ENCODE results near the gene SPATA2.
"Not testable (repeated sequence)": the region's sequence is repeated elsewhere in the genome, so short reads cannot be mapped to it uniquely, and the experiment has no call there.

SPATA2 gene

GRCh38 chr20:49915380-49916145 lies at the start of gene SPATA2:
TSS of gene SPATA2 (minus strand) at chr20:49915529. CDS start at chr20:49908490, 7,039 bp downstream.
- peak; percentile 91 for DNase-seq

GRCh38 chr20:49961413-49961812 lies 46.1 kb upstream of the SPATA2 start:
- DNase-seq = no peak

- not testable (repeated sequence) for DNase-seq
Measured at GRCh38 chr20:49957089-49957938, 42.0 kb upstream of the SPATA2 start.

GRCh38 chr20:49956689-49957088 lies 41.4 kb upstream of the SPATA2 start:
- DNase-seq = no peak

- not testable (repeated sequence) for DNase-seq
Measured at GRCh38 chr20:49955830-49956396, 40.6 kb upstream of the SPATA2 start.

- DNase-seq = no peak
Measured at GRCh38 chr20:49955167-49955566, 39.8 kb upstream of the SPATA2 start.

GRCh38 chr20:49951151-49951550 lies 35.8 kb upstream of the SPATA2 start:
- DNase-seq = no peak

GRCh38 chr20:49948809-49949507 lies 33.6 kb upstream of the SPATA2 start:
- DNase-seq = no peak

GRCh38 chr20:49948178-49948577 lies 32.8 kb upstream of the SPATA2 start:
- DNase-seq = no peak

- no peak for DNase-seq
Measured at GRCh38 chr20:49945701-49946477, 30.6 kb upstream of the SPATA2 start.

GRCh38 chr20:49945306-49945700 lies 30.0 kb upstream of the SPATA2 start:
- no peak for DNase-seq

- no peak for DNase-seq
Measured at GRCh38 chr20:49942942-49943341, 27.6 kb upstream of the SPATA2 start.

GRCh38 chr20:49942303-49942702 lies 27.0 kb upstream of the SPATA2 start:
- no peak for DNase-seq

- DNase-seq = no peak
Measured at GRCh38 chr20:49941456-49941855, 26.1 kb upstream of the SPATA2 start.

- DNase-seq = no peak
Measured at GRCh38 chr20:49938173-49939163, 23.1 kb upstream of the SPATA2 start.

GRCh38 chr20:49937027-49937929 lies 21.9 kb upstream of the SPATA2 start:
- DNase-seq = no peak

GRCh38 chr20:49936153-49937026 lies 21.1 kb upstream of the SPATA2 start, which contains the start of gene RNF114:
TSS of gene RNF114 (plus strand) at chr20:49936397. CDS start at chr20:49936413, 16 bp downstream.
- peak; percentile 92 for DNase-seq

GRCh38 chr20:49935746-49936152 lies 20.4 kb upstream of the SPATA2 start:
- DNase-seq = no peak

GRCh38 chr20:49929142-49929494 lies 13.8 kb upstream of the SPATA2 start:
- DNase-seq = no peak
